Activated CD8-positive, alpha-beta memory T cell treated with anti-CD3 and anti-CD28 coated beads, Interleukin-2, amount 50 U/mL, for 24 hours (primary cell): ENCODE results near the gene TXNRD2.

Source experiments
- DNase-seq: peaks from one replicate; pipeline ENCODE4 v3.0.0-alpha.2; 2020; ENCODE audit errors: extremely low read depth

The TXNRD2 gene

GRCh38 chr22:19875531-19876313, 65.9 kb downstream of the TXNRD2 start:
- DNase-seq: no peak

- DNase-seq: no peak
These were observed 66.5 kb downstream of the TXNRD2 start for GRCh38 chr22:19875061-19875530.

GRCh38 chr22:19874307-19875060, 67.1 kb downstream of the TXNRD2 start:
- DNase-seq: no peak

- DNase-seq: no peak
These were observed 67.7 kb downstream of the TXNRD2 start for GRCh38 chr22:19873960-19874306.

- DNase-seq: no peak
These were observed 68.3 kb downstream of the TXNRD2 start for GRCh38 chr22:19873138-19873959.

- DNase-seq: no peak
These were observed 68.9 kb downstream of the TXNRD2 start for GRCh38 chr22:19872779-19873137.

- DNase-seq: no peak
These were observed 69.5 kb downstream of the TXNRD2 start for GRCh38 chr22:19871845-19872778.

GRCh38 chr22:19871023-19871844, 70.4 kb downstream of the TXNRD2 start:
- no peak for DNase-seq

GRCh38 chr22:19870153-19871022, 71.2 kb downstream of the TXNRD2 start:
- no peak for DNase-seq

- no peak for DNase-seq
These were observed 72.0 kb downstream of the TXNRD2 start for GRCh38 chr22:19869497-19870152.

- no peak for DNase-seq
These were observed 72.7 kb downstream of the TXNRD2 start for GRCh38 chr22:19868773-19869471.

GRCh38 chr22:19868333-19868732, 73.3 kb downstream of the TXNRD2 start:
- DNase-seq: no peak

GRCh38 chr22:19867617-19868016, 74.0 kb downstream of the TXNRD2 start:
- DNase-seq: no peak

GRCh38 chr22:19866665-19867009, 75.0 kb downstream of the TXNRD2 start:
- no peak for DNase-seq

- DNase-seq: no peak
These were observed 76.3 kb downstream of the TXNRD2 start for GRCh38 chr22:19865141-19865829.

- DNase-seq: no peak
These were observed 77.0 kb downstream of the TXNRD2 start for GRCh38 chr22:19864538-19865106.

GRCh38 chr22:19863571-19863970, 78.0 kb downstream of the TXNRD2 start:
- no peak for DNase-seq
